DND-41 (cell line): ENCODE measurements around the gene TMCO5A.

Source experiments
- EZH2 ChIP-seq: IDR thresholded peaks from 3 replicates; pipeline ENCODE4 v1.6.1; 2012; ENCODE audit warnings: borderline replicate concordance, low read depth, mild to moderate bottlenecking, moderate library complexity, low read length, inconsistent platforms; ENCODE audit not compliant: severe bottlenecking
- TF ChIP-seq, protein P1 (sequence below): IDR thresholded peaks from 2 replicates; pipeline ENCODE4 v1.5.1; 2012; ENCODE audit warnings: borderline replicate concordance, low read length, moderate library complexity, mild to moderate bottlenecking; ENCODE audit not compliant: poor library complexity, severe bottlenecking; ENCODE audit errors: extremely low read depth

GRCh38 chr15:37973856-37974255, 39.4 kb downstream of the TMCO5A start:
- TF ChIP-seq, protein P1, sequence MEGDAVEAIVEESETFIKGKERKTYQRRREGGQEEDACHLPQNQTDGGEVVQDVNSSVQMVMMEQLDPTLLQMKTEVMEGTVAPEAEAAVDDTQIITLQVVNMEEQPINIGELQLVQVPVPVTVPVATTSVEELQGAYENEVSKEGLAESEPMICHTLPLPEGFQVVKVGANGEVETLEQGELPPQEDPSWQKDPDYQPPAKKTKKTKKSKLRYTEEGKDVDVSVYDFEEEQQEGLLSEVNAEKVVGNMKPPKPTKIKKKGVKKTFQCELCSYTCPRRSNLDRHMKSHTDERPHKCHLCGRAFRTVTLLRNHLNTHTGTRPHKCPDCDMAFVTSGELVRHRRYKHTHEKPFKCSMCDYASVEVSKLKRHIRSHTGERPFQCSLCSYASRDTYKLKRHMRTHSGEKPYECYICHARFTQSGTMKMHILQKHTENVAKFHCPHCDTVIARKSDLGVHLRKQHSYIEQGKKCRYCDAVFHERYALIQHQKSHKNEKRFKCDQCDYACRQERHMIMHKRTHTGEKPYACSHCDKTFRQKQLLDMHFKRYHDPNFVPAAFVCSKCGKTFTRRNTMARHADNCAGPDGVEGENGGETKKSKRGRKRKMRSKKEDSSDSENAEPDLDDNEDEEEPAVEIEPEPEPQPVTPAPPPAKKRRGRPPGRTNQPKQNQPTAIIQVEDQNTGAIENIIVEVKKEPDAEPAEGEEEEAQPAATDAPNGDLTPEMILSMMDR = no peak
- TF ChIP-seq EZH2 = no peak
